GM19025 (cell line): ENCODE data around the gene NUDT22.
A peak's percentile ranks its signal among the peaks of the same experiment; 100 is the strongest.

Experiments
- ATAC-seq: cut with Tn5 transposase; IDR thresholded peaks from one replicate; pipeline ENCODE4 v1.9.1; 2021; ENCODE audit warnings: mild to moderate bottlenecking, low read depth, moderate library complexity; ENCODE audit not compliant: unreplicated experiment

The NUDT22 gene

GRCh38 chr11:64226507-64227051, 505 bp downstream of the NUDT22 start:
- ATAC-seq = peak; percentile 19

DNA sequence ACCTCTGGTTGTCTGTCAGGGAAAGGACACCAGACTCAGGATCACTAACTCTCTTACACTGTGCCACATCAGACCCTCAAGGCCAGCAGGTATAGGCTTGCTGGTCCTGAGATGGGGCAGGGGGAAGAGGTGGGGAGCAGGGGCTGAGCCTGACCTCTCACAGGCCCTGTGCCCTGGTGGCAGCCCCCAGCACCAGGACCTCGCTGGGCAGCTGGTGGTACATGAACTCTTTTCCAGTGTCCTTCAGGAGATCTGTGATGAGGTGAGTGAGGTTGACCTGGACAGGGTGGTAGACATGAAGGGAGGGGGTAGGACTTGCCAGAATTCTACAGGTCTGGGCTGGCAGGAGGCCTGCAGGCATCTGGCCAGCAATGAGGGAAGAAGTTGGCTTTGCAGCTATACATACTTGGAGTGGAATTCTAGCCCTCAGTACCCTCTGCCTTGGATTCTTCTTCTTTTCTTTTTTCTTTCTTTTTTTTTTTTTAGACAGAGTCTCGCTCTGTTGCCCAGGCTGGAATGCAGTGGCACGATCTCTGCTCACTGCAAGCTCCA, 1.4 kb downstream of the NUDT22 start:
- no peak for ATAC-seq

- no peak for ATAC-seq
Observed at GRCh38 chr11:64229090-64229743, 3.1 kb downstream of the NUDT22 start.

GRCh38 chr11:64229744-64230170, 3.7 kb downstream of the NUDT22 start:
- ATAC-seq = no peak

DNA sequence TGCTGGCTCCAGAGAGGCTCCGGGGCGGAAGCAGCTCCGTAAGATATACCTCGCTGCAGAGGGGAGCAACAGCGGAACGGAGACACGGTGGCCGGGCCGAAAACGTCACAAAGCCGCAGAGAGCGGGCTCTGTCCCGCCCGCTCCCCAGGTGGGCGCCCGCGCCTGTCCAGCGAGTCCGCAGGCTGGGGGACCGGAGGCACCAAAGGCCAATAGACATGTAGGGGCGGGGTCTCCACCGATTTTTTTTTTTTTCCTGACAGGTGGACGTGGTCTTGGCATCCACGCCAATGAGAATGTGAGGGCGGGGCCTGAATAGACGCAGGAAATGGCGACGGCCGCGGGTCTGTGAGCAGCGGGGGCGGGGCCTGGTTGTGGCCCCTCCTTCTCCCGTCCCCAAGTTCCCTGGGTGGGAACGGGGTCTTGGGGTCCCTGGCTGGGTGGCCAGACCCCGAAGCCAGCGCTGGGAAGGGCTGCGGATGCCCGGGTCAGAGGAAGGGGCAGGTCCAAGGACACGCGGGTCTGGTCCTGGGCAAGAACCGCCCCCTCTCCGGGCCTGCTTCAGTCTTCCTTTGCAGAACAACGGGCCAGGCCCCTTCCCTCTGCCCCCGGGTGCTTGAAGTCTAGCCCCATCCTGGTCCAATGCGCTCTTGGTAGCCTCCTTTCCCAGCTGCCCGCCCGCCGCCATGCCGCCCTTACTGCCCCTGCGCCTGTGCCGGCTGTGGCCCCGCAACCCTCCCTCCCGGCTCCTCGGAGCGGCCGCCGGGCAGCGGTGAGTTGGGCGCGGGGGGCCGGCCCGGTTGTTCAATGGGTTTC, 4.3 kb downstream of the NUDT22 start, which contains the start of gene DNAJC4:
Gene DNAJC4, plus strand, starts transcription at position 378 of the 814 bp plus-strand sequence. Its CDS starts 307 bp downstream, at position 685.
- ATAC-seq = peak; percentile 41

GRCh38 chr11:64230985-64231365, 4.9 kb downstream of the NUDT22 start:
- no peak for ATAC-seq

GRCh38 chr11:64231546-64231945, 5.5 kb downstream of the NUDT22 start:
- ATAC-seq = no peak

GRCh38 chr11:64232182-64232966, 6.3 kb downstream of the NUDT22 start:
- ATAC-seq = no peak

DNA sequence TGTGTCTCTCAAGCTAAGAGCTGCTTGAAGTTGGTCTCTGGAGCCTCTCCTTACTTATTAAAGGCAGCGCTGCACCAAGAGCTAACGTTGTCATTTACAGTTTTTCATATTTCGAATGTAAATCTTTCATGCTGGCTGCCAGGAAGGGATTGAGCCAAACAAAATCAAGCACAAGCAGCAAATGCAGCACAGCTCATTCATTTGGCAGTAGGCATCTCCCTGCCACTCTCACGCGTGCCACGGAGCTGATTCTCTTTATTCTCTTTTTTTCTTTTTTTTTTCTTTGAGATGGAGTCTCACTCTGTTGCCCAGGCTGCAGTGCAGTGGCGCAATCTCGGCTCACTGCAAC, 6.9 kb downstream of the NUDT22 start:
- ATAC-seq = no peak

- ATAC-seq = peak; percentile 40
Observed at GRCh38 chr11:64233913-64234586, 8.0 kb downstream of the NUDT22 start, which contains the start of gene VEGFB. Gene VEGFB (plus strand): TSS chr11:64234584. CDS start chr11:64234834, 250 bp downstream.

- ATAC-seq = peak; percentile 32
Observed at GRCh38 chr11:64234647-64235379, 8.7 kb downstream of the NUDT22 start.

DNA sequence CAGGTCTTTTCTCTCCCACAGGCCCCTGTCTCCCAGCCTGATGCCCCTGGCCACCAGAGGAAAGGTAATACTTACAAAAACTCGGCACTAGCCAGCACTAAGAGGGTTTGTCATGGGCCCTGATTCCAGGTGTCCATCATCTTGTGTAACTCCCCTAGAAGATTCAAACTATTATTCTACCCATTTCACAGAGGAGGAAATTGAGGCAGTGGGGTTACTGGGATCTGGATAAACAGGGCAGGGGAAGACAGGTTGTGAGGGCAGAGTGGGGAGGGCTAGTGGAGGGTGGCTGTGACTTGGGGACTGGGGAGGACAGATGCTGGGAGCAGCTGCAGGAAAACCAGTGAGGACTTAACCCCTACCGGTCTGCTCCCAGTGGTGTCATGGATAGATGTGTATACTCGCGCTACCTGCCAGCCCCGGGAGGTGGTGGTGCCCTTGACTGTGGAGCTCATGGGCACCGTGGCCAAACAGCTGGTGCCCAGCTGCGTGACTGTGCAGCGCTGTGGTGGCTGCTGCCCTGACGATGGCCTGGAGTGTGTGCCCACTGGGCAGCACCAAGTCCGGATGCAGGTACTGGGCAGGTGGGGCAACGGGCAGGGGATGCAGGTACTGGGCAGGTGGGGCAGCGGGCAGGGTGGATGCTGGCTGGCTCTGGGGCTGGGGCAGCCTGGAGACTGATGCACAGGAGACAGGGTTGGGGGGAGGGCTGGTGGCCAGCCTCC, 9.5 kb downstream of the NUDT22 start:
- ATAC-seq = no peak

DNA sequence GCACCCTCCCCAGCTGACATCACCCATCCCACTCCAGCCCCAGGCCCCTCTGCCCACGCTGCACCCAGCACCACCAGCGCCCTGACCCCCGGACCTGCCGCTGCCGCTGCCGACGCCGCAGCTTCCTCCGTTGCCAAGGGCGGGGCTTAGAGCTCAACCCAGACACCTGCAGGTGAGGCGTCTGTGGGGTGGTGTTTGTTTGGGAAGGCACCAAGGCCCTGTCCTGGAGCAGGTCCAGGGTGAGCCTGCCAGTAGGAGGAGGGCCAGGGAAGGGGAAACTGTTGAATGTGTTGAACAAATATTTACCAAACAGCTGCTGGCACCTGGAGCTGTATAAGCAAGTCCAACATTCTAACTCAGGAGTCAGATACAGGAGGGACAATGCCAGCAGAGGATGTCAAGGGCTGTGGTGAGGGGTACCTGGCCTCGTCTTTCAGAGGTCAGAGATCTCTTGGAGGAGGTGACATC, 11.4 kb downstream of the NUDT22 start:
- no peak for ATAC-seq

DNA sequence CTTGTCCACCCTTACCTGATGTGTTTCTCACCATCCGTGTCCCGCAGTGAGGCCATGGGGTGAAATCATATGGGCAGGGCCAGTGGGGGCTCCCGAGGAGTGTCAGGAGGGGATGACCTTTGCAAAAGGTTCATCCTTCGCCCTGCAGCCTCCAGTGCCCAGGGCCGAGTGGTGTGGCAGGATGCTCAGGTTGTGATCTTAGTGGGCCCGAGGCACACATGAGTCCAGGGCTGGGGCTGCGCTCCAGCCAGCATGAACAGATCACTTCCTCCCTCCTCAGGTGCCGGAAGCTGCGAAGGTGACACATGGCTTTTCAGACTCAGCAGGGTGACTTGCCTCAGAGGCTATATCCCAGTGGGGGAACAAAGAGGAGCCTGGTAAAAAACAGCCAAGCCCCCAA, 12.0 kb downstream of the NUDT22 start:
- ATAC-seq = no peak

GRCh38 chr11:64238999-64239398, 12.9 kb downstream of the NUDT22 start:
- no peak for ATAC-seq

DNA sequence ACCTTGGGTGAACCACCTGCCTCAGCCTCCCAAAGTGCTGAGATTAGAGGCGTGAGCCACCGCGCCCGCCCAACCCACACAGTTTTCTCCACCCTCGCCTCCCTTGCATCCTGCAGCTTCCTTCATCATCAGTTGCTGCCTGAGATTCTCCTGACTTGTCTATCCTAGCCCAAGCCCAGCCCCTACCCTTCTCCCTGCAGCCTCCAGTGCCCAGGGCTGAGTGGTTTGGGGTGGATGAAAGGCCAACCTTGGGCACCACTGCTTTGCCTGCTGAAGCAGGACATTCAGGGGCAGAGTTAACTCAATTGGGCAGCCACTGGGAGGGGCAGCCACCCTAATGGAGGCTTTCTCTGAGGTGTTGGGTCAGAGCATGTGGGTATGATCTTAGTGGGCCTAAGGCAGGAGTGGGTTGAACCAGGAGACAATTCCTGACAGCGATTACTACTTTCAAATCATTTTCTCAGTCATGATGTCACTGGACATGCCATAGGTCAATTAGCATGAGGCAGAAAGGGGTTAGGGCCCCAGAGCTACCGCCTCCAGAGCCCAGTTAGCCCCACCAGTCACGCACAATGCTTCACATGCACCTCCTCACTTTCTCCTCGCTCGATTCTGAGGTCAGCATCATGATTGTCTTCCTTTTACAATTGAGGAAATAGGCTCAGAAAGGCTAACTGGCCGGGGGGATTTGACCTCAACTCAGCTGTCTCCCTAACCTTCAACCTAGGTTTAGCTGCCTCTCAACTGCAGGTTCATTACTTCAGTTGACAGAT, 13.8 kb downstream of the NUDT22 start:
- peak; percentile 3 for ATAC-seq

DNA sequence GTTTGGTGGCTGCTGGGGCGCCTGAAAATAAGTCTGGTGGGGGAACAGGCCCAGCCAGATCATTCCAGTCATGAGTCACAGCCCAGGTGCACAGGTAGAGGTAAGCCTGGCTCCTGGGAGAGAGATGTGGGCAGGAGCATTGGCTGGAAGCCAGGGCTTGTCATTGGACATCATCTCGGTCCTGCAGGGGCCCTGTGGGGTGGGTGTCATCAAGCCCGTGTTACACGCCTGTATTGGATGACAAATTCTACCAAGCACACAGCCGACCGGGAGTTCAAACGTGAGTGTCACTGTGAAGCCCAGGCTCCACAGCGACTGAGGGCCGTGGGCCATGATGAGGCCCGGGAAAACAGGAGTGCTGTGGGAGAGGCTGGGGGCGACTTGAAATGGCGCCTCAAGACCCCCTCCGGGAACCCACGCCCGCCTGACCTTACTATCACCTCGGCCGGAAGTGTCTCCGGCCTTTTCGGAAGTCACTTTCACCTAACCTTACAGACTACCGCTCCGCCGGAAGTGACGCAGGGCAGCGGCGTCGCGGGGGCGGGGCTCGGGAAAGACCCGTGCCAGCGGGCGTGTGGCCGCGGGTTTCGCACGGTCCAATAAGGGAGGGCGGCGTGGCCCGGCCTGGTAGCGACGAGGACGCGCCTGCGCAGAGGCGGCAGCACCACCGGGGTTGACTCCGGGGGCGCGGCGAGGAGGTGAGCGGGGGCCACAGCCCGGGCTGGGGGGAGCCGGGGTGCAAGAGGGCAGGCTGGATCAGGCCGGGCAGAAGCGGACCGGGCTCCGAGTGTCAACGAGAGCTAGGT, 14.6 kb downstream of the NUDT22 start, which contains the start of gene FKBP2:
Gene FKBP2, plus strand, starts transcription at position 661 of the 806 bp plus-strand sequence. CDS start 1,293 bp downstream, outside the sequence.
- ATAC-seq = peak; percentile 41
